Lung (tissue), 12 donors: ENCODE measurements around the gene MORC1. TPM values are rescaled to one million over a fixed set of nuclear protein-coding genes. Genes with fewer than 3 reads are reported as not detected.

Source experiments
- ATAC-seq: fragments of 200-7000 bp; cut with Tn5 transposase; one replicate; pipeline ENCODE4 v1.9.1; 2020; ENCODE audit warnings: moderate number of reproducible peaks; ENCODE audit not compliant: insufficient read depth, low FRiP score
- DNase-seq, 3 donors: peaks; one replicate each; pipeline ENCODE4 v3.0.0-alpha.2; 2013 to 2017
- H3K27ac ChIP-seq, 2 donors: one replicate each; pipeline ENCODE4 v1.5.1; 2013; ENCODE audit warnings: mild to moderate bottlenecking in 2 of 2, moderate library complexity in 2 of 2, control low read depth in 1 of 2, inconsistent platforms in 1 of 2, low read depth in 1 of 2, low read length in 1 of 2
- H3K27me3 ChIP-seq, 3 donors: one replicate each; pipeline ENCODE4 v1.5.1; 2013; ENCODE audit warnings: low read length in 2 of 3; ENCODE audit not compliant: control insufficient read depth in 3 of 3, insufficient read depth in 3 of 3
- H3K36me3 ChIP-seq, 4 donors: one replicate each; pipeline ENCODE4 v1.5.1; 2013; ENCODE audit warnings: low read length in 4 of 4, mild to moderate bottlenecking in 1 of 4, moderate library complexity in 1 of 4; ENCODE audit not compliant: control insufficient read depth in 4 of 4, insufficient read depth in 4 of 4
- H3K4me1 ChIP-seq, 5 donors: one replicate each; pipeline ENCODE4 v1.5.1; 2013; ENCODE audit warnings: low read length in 5 of 5, mild to moderate bottlenecking in 2 of 5, moderate library complexity in 1 of 5; ENCODE audit not compliant: control insufficient read depth in 5 of 5, insufficient read depth in 5 of 5
- H3K4me3 ChIP-seq: one replicate; pipeline ENCODE4 v1.5.1; 2013; ENCODE audit warnings: mild to moderate bottlenecking, control low read depth, moderate library complexity
- H3K9ac ChIP-seq, 2 donors: one replicate each; pipeline ENCODE4 v1.5.1; 2013; ENCODE audit warnings: low read length in 2 of 2, control low read depth in 1 of 2; ENCODE audit not compliant: insufficient read depth in 1 of 2
- H3K9me3 ChIP-seq, 4 donors: one replicate each; pipeline ENCODE4 v1.5.1; 2013; ENCODE audit warnings: low read length in 3 of 4, mild to moderate bottlenecking in 1 of 4, moderate library complexity in 1 of 4; ENCODE audit not compliant: control insufficient read depth in 4 of 4, insufficient read depth in 3 of 4
- CTCF ChIP-seq: IDR thresholded peaks from 2 replicates; pipeline ENCODE4 v1.5.1; 2012; ENCODE audit warnings: mild to moderate bottlenecking; ENCODE audit errors: control extremely low read depth, extremely low read depth
- WGBS, 2 donors: extraction: QIAGEN DNeasy Blood & Tissue Kit; methylation state at CpG; one replicate each; pipeline ENCODE4 v1.1.7; 2013; 5-methylcytosine and 5-hydroxymethylcytosine counted together
- polyA plus RNA-seq, 2 donors: library from polyadenylated mRNA; stranded (reverse); fragments of 200-250 nt; gene quantifications; one replicate each; pipeline ENCODE4 v1.2.1, GENCODE V29; 2013
- total RNA-seq, 2 donors: library from RNA; depleted of rRNA in 1 of 2; stranded (reverse); fragments of >200 nt in 1 of 2; gene quantifications; one replicate each; pipeline ENCODE4 v1.2.1, GENCODE V29; 2014 to 2021
- donor health status: control.
- donor health status: control.
- donor health status: Bipolar disorder and iron deficiency.
- donor health status: healthy.
- donor health status: DM: yes; HTN: yes; CAD: no.

Gene MORC1
- total and polyA plus RNA-seq, 4 donors: not detected

- Histone ChIP-seq H3K9me3 (peaks cover 0 to 6% (median under 1%) of the 10 kb centered on the region in 4 donors), H3K27me3 (no peaks in the 10 kb centered on the region), H3K9ac (no peak overlapping the region), H3K4me3 (no peak overlapping the region), H3K4me1 (no peaks in the 10 kb centered on the region), H3K27ac (no peak overlapping the region), H3K36me3 (no peaks in the 10 kb centered on the region)
- 61 to 81% methylated on average over 1 of the region's 1 CpG for WGBS, 2 donors
- ATAC-seq: no peak
- DNase-seq: peak in 2 of 3 donors; percentile 2 to 42
- TF ChIP-seq CTCF: no peak
Observed at GRCh38 chr3:109155828-109156227, 37.9 kb upstream of the MORC1 start.

- 48 to 77% methylated on average over 2 of the region's 2 CpGs for WGBS, 2 donors
- Histone ChIP-seq H3K4me3 (no peak overlapping the region), H3K4me1 (no peaks in the 10 kb centered on the region), H3K27me3 (no peaks in the 10 kb centered on the region), H3K9ac (no peak overlapping the region), H3K9me3 (peaks cover 0 to 6% (median under 1%) of the 10 kb centered on the region in 4 donors), H3K27ac (no peak overlapping the region), H3K36me3 (no peaks in the 10 kb centered on the region)
- no peak for TF ChIP-seq CTCF
- DNase-seq (no peak), ATAC-seq (no peak)
Observed at GRCh38 chr3:109154979-109155378, 37.0 kb upstream of the MORC1 start.

- Histone ChIP-seq H3K4me1 (no peaks in the 10 kb centered on the region), H3K9me3 (peaks cover 0 to 6% (median under 1%) of the 10 kb centered on the region in 4 donors), H3K27me3 (no peaks in the 10 kb centered on the region), H3K9ac (no peak overlapping the region), H3K27ac (no peak overlapping the region), H3K36me3 (no peaks in the 10 kb centered on the region), H3K4me3 (no peak overlapping the region)
- WGBS, 2 donors: 63 to 88% methylated on average over 4 of the region's 4 CpGs
- ATAC-seq: no peak
- no peak for TF ChIP-seq CTCF
- no peak for DNase-seq
Observed at GRCh38 chr3:109152320-109152719, 34.4 kb upstream of the MORC1 start.

- ATAC-seq: no peak
- no peak for DNase-seq
- no peaks in the 10 kb centered on the region for H3K4me1 ChIP-seq
- H3K27ac ChIP-seq: no peak overlapping the region
- TF ChIP-seq CTCF: no peak
- no peak overlapping the region for H3K9ac ChIP-seq
- H3K27me3 ChIP-seq: no peaks in the 10 kb centered on the region
- H3K9me3 ChIP-seq: peaks cover 0 to 6% (median under 1%) of the 10 kb centered on the region in 4 donors
- H3K4me3 ChIP-seq: no peak overlapping the region
- WGBS, 2 donors: 92 to 96% methylated on average over 2 of the region's 2 CpGs
- H3K36me3 ChIP-seq: no peaks in the 10 kb centered on the region
Observed at GRCh38 chr3:109149078-109149477, 31.1 kb upstream of the MORC1 start.
